H1 (cell line): Measurements from ENCODE around the gene TCF7L2. TPM values are rescaled to one million over a fixed set of nuclear protein-coding genes. Genes with fewer than 3 reads are reported as not detected.

Experiments used
- CTCF ChIA-PET: fragments of 300-600 bp; sonication (Branson Sonifier 250); formaldehyde crosslinking; loops from one replicate; lab custom pipeline; 2021; ENCODE audit not compliant: partially characterized antibody; lab: Charles Lee
- POLR2A ChIA-PET: fragments of 300-600 bp; sonication (Branson Sonifier 250); formaldehyde crosslinking; loops from one replicate; lab custom pipeline; 2021; ENCODE audit warnings: inconsistent platforms; ENCODE audit not compliant: partially characterized antibody; lab: Charles Lee
- DNase-seq, 2 experiments: peaks; one replicate each; pipeline versions ENCODE4 v3.0.0 to v3.0.0-alpha.2; 2010 to 2022; ENCODE audit warnings: low spot score in 2 of 2, low read depth in 1 of 2, mixed read lengths in 1 of 2
- FAIRE-seq: peaks from 2 replicates; lab custom pipeline; 2011; peaks lifted over from hg19 to GRCh38; lab: Jason Lieb, UNC
- H2AFZ ChIP-seq: 2 replicates; pipeline ENCODE4 v1.8.1; 2012; ENCODE audit warnings: low read length, inconsistent platforms
- H2AK5ac ChIP-seq: 2 replicates; pipeline ENCODE4 v1.6.1; 2013; ENCODE audit warnings: low read depth, low read length
- H2BK120ac ChIP-seq: replicated peaks from 2 replicates; pipeline ENCODE3; 2013; ENCODE audit warnings: low read depth, low read length, inconsistent platforms
- H2BK12ac ChIP-seq: 2 replicates; pipeline ENCODE4 v1.6.1; 2013; ENCODE audit warnings: low read depth, low read length
- H2BK15ac ChIP-seq: 2 replicates; pipeline ENCODE4 v1.6.1; 2013; ENCODE audit warnings: low read length
- H2BK20ac ChIP-seq: 2 replicates; pipeline ENCODE4 v1.6.1; 2013; ENCODE audit warnings: low read length
- H2BK5ac ChIP-seq: 2 replicates; pipeline ENCODE4 v1.6.1; 2013; ENCODE audit warnings: low read depth, low read length
- H3K14ac ChIP-seq: 2 replicates; pipeline ENCODE4 v1.6.1; 2013; ENCODE audit warnings: inconsistent platforms; ENCODE audit not compliant: insufficient read length
- H3K18ac ChIP-seq: 2 replicates; pipeline ENCODE4 v1.6.1; 2013; ENCODE audit warnings: low read length; ENCODE audit errors: extremely low read depth
- H3K23ac ChIP-seq: 2 replicates; pipeline ENCODE4 v1.6.1; 2013; ENCODE audit warnings: inconsistent platforms; ENCODE audit not compliant: insufficient read length
- H3K23me2 ChIP-seq: 2 replicates; pipeline ENCODE4 v1.6.1; 2013; ENCODE audit warnings: low read depth, low read length
- H3K27ac ChIP-seq: 2 replicates; pipeline ENCODE4 v1.6.1; 2011; ENCODE audit warnings: low read depth, low read length, inconsistent platforms
- H3K27me3 ChIP-seq, 4 experiments: replicated peaks in 1 of 4; 1 replicate in 1 of 4; 2 replicates in 3 of 4; pipeline versions ENCODE4 v1.6.1 to v1.8.1; 2011 to 2013; ENCODE audit warnings: low read length in 3 of 4, mild to moderate bottlenecking in 3 of 4, inconsistent platforms in 2 of 4, mixed read lengths in 2 of 4, moderate library complexity in 1 of 4; ENCODE audit not compliant: control insufficient read depth in 3 of 4, insufficient read depth in 3 of 4; ENCODE audit errors: extremely low read depth in 1 of 4
- H3K36me3 ChIP-seq, 4 experiments: 2 replicates each; pipeline versions ENCODE4 v1.6.1 to v1.8.1; 2011 to 2013; ENCODE audit warnings: mild to moderate bottlenecking in 4 of 4, low read length in 3 of 4, moderate library complexity in 2 of 4, control low read depth in 1 of 4, inconsistent platforms in 1 of 4; ENCODE audit not compliant: insufficient read depth in 4 of 4, control insufficient read depth in 2 of 4
- H3K4ac ChIP-seq: replicated peaks from 2 replicates; pipeline ENCODE3; 2013; ENCODE audit warnings: low read length, low read depth, mixed read lengths, inconsistent platforms; ENCODE audit not compliant: insufficient read length
- H3K4me1 ChIP-seq, 4 experiments: replicated peaks in 1 of 4; 1 replicate in 1 of 4; 2 replicates in 3 of 4; pipeline versions ENCODE4 v1.6.1 to v1.8.1; 2011 to 2013; ENCODE audit warnings: low read length in 3 of 4, inconsistent platforms in 2 of 4, mixed read lengths in 1 of 4; ENCODE audit not compliant: insufficient read depth in 4 of 4, control insufficient read depth in 3 of 4
- H3K4me2 ChIP-seq, 2 experiments: 2 replicates each; pipeline versions ENCODE4 v1.6.1 to v1.8.1; 2011 to 2013; ENCODE audit warnings: low read depth in 2 of 2, low read length in 2 of 2, control low read depth in 1 of 2, inconsistent platforms in 1 of 2, mild to moderate bottlenecking in 1 of 2; ENCODE audit not compliant: insufficient read depth in 1 of 2
- H3K4me3 ChIP-seq, 4 experiments: fragments of 200-600, 300-600 bp in 1 of 4; sonication (generic), shearing (Covaris generic), sonication (Bioruptor Twin) in 1 of 4; 2 replicates each; pipeline versions ENCODE4 v1.5.1 to v1.8.1; 2011 to 2016; ENCODE audit warnings: low read length in 4 of 4, low read depth in 3 of 4, control low read depth in 2 of 4, inconsistent platforms in 2 of 4, mild to moderate bottlenecking in 2 of 4, mixed read lengths in 1 of 4, moderate library complexity in 1 of 4; ENCODE audit not compliant: insufficient read depth in 2 of 4; ENCODE audit errors: extremely low read depth in 1 of 4
- H3K56ac ChIP-seq: replicated peaks from 2 replicates; pipeline ENCODE3; 2013; ENCODE audit warnings: low read depth, mild to moderate bottlenecking, mixed read lengths, low read length, inconsistent platforms; ENCODE audit not compliant: insufficient read length
- H3K79me1 ChIP-seq: 2 replicates; pipeline ENCODE4 v1.6.1; 2013; ENCODE audit warnings: low read depth, low read length, control low read depth
- H3K79me2 ChIP-seq, 2 experiments: 2 replicates each; pipeline versions ENCODE4 v1.6.1 to v1.8.1; 2012 to 2013; ENCODE audit warnings: low read length in 2 of 2, mild to moderate bottlenecking in 2 of 2, inconsistent platforms in 1 of 2; ENCODE audit not compliant: insufficient read depth in 2 of 2, control insufficient read depth in 1 of 2
- H3K9ac ChIP-seq, 4 experiments: replicated peaks in 1 of 4; 1 replicate in 1 of 4; 2 replicates in 3 of 4; pipeline versions ENCODE4 v1.6.1 to v1.8.1; 2011 to 2013; ENCODE audit warnings: low read depth in 3 of 4, low read length in 3 of 4, control low read depth in 2 of 4, mild to moderate bottlenecking in 2 of 4, moderate library complexity in 2 of 4, inconsistent platforms in 1 of 4; ENCODE audit errors: extremely low read depth in 1 of 4
- H3K9me3 ChIP-seq, 2 experiments: 2 replicates each; pipeline versions ENCODE4 v1.6.1 to v1.8.1; 2012 to 2013; ENCODE audit warnings: mild to moderate bottlenecking in 2 of 2, moderate library complexity in 2 of 2, control low read depth in 1 of 2, inconsistent platforms in 1 of 2, low read depth in 1 of 2, low read length in 1 of 2, mixed read lengths in 1 of 2; ENCODE audit not compliant: insufficient read depth in 2 of 2
- H4K20me1 ChIP-seq, 2 experiments: replicated peaks in 1 of 2; 2 replicates each; pipeline versions ENCODE3 to v1.8.1; 2011 to 2013; ENCODE audit warnings: inconsistent platforms in 2 of 2, low read length in 2 of 2, mild to moderate bottlenecking in 1 of 2; ENCODE audit not compliant: insufficient read depth in 2 of 2, control insufficient read depth in 1 of 2
- H4K5ac ChIP-seq: 2 replicates; pipeline ENCODE4 v1.6.1; 2013; ENCODE audit warnings: low read length, low read depth, mixed read lengths, inconsistent platforms; ENCODE audit not compliant: insufficient read length
- H4K8ac ChIP-seq: 2 replicates; pipeline ENCODE4 v1.8.0; 2013; ENCODE audit warnings: mild to moderate bottlenecking, moderate library complexity, low read length, inconsistent platforms; ENCODE audit not compliant: insufficient read depth; ENCODE audit errors: extremely low read depth
- H4K91ac ChIP-seq: replicated peaks from 2 replicates; pipeline ENCODE3; 2013; ENCODE audit warnings: low read length, mixed read lengths, inconsistent platforms; ENCODE audit not compliant: insufficient read length
- JUN ChIP-seq: IDR thresholded peaks from 2 replicates; pipeline ENCODE4 v1.6.1; 2011; ENCODE audit warnings: low read depth, mild to moderate bottlenecking, improper control_type of control experiment, low read length
- POLR2AphosphoS5 ChIP-seq: IDR thresholded peaks from 2 replicates; pipeline ENCODE4 v1.6.1; 2011; ENCODE audit warnings: low read depth, low read length
- SAP30 ChIP-seq: fragments of 300-600 bp; sonication (generic); IDR thresholded peaks from 2 replicates; pipeline ENCODE4 v1.7.1; 2012; ENCODE audit warnings: low read length, moderate library complexity, mild to moderate bottlenecking, inconsistent platforms; ENCODE audit not compliant: insufficient read depth, insufficient replicate concordance
- WGBS, 2 experiments: shearing (Covaris generic) in 1 of 2; methylation state at CpG; one replicate each; pipeline versions ENCODE4 v1.1.6 to v1.1.7; 2013 to 2015; ENCODE audit warnings: low lambda C conversion rate in 2 of 2, mixed read lengths in 2 of 2, inconsistent platforms in 1 of 2, low coverage in 1 of 2, missing lambda C conversion rate in 1 of 2; ENCODE audit not compliant: insufficient replicate concordance in 2 of 2, insufficient coverage in 1 of 2, insufficient read length in 1 of 2; ENCODE audit errors: extremely low coverage in 1 of 2, missing lambda C conversion rate in 1 of 2; 5-methylcytosine and 5-hydroxymethylcytosine counted together
- polyA plus RNA-seq, 7 experiments: library from polyadenylated mRNA; depleted of rRNA in 3 of 7; stranded (reverse) in 5 of 7; unstranded in 2 of 7; fragments of >200 nt in 5 of 7; fragments of 200-250 nt in 2 of 7; gene quantifications; 1 replicate in 5 of 7; 2 replicates in 1 of 7; 4 replicates in 1 of 7; pipeline versions ENCODE4 v1.2.1 to v1.2.3, GENCODE V29; 2011 to 2013; ENCODE audit warnings: missing spikeins in 2 of 7, mixed read lengths in 2 of 7
- total RNA-seq: library from RNA; stranded (reverse); fragmentation: NEBNext Ultra II Directional; extraction: Animal tissue kit (Norgen Biotek cat#: 25700); gene quantifications from 2 replicates; pipeline ENCODE4 v1.2.1, GENCODE V29; 2021

TCF7L2 gene
- total and polyA plus RNA-seq, 2 of the 8 experiments (the other 6 are each of a cell fraction or from before 2014, with no cell fraction given), result 33.9 to 67.3 TPM

GRCh38 chr10:112915590-112916572 lies 34.2 kb upstream of the TCF7L2 start:
- H3K23ac ChIP-seq, result no peak overlapping the region
- H4K8ac ChIP-seq, result no peak overlapping the region
- no peak for FAIRE-seq
- no peaks in the 10 kb centered on the region for H4K20me1 ChIP-seq
- peaks cover 10 to 32% (median 27%) of the 10 kb centered on the region in 4 experiments for H3K27me3 ChIP-seq
- H3K36me3 ChIP-seq, result no peaks in the 10 kb centered on the region
- ChIA-PET POLR2A (interaction anchor here (0.8 kb wide), 1 partner anchor 36 kb away, joined by 3 read pairs; no protein-coding TSS in a partner anchor), CTCF (interaction anchor here (0.6 to 1.6 kb wide), 3 partner anchors 12 to 178 kb away, joined by 3 to 6 read pairs (median 3); no protein-coding TSS in a partner anchor)
- H3K27ac ChIP-seq, result no peak overlapping the region
- H3K9ac ChIP-seq, result no peak overlapping the region
- no peak overlapping the region for H2BK12ac ChIP-seq
- H2BK120ac ChIP-seq, result no peak overlapping the region
- H3K14ac ChIP-seq, result no peak overlapping the region
- peaks cover 2 to 12% (median 6%) of the 10 kb centered on the region in 4 experiments; a peak in 5 of 7 replicates for H3K4me1 ChIP-seq
- H3K18ac ChIP-seq, result no peak overlapping the region
- H2AK5ac ChIP-seq, result no peak overlapping the region
- TF ChIP-seq JUN, result peak; percentile 6; the same call in 1 of the 2 replicates
- peak; percentile 50 for TF ChIP-seq POLR2AphosphoS5
- TF ChIP-seq SAP30, result no peak
- TF ChIP-seq, all 59 proteins: peak for 2
- H3K79me2 ChIP-seq, result no peaks in the 10 kb centered on the region
- peaks cover 4% of the 10 kb centered on the region; the same call in 1 of the 2 replicates for H3K23me2 ChIP-seq
- no peak overlapping the region for H4K5ac ChIP-seq
- no peak overlapping the region for H2BK15ac ChIP-seq
- H2AFZ ChIP-seq, result no peak overlapping the region
- WGBS, 2 experiments, result 44% methylated on average over 11 of the region's 11 CpGs; no CpG with 5 or more reads in 1 of the 2 experiments
- no peak overlapping the region for H3K56ac ChIP-seq
- no peak overlapping the region for H3K4ac ChIP-seq
- peak in 1 of 2 experiments; percentile 25 for DNase-seq
- no peaks in the 10 kb centered on the region for H3K9me3 ChIP-seq
- H3K4me2 ChIP-seq, result no peak overlapping the region
- no peak overlapping the region for H3K4me3 ChIP-seq
- H3K79me1 ChIP-seq, result no peaks in the 10 kb centered on the region
- H2BK5ac ChIP-seq, result no peak overlapping the region
- no peak overlapping the region for H2BK20ac ChIP-seq
- no peak overlapping the region for H4K91ac ChIP-seq
